SK-N-SH treated with all-trans-retinoic acid at 6 μM for 48 hours (cell line): ENCODE results near the gene PLA1A.

ENCODE experiments used
- BACH2 ChIP-seq: fragments of 250-450 bp; sonication (Bioruptor Pico); IDR thresholded peaks from 2 replicates; pipeline ENCODE4 v1.9.0; 2021; ENCODE audit warnings: mild to moderate bottlenecking, borderline replicate concordance
- PATZ1 ChIP-seq: fragments of 250-450 bp; sonication (Bioruptor Pico); IDR thresholded peaks from 2 replicates; pipeline ENCODE4 v1.8.0; 2020; ENCODE audit warnings: mild to moderate bottlenecking, moderate library complexity, borderline replicate concordance
- POU6F1 ChIP-seq: fragments of 250-450 bp; sonication (Bioruptor Pico); IDR thresholded peaks from 2 replicates; pipeline ENCODE4 v1.8.0; 2021; ENCODE audit warnings: low read depth, mild to moderate bottlenecking, moderate library complexity, borderline replicate concordance
- RARB ChIP-seq: fragments of 250-450 bp; sonication (Bioruptor Pico); IDR thresholded peaks from 2 replicates; pipeline ENCODE4 v1.8.0; 2021; ENCODE audit warnings: mild to moderate bottlenecking, moderate library complexity
- SNAI2 ChIP-seq: fragments of 250-450 bp; sonication (Bioruptor Pico); IDR thresholded peaks from 2 replicates; pipeline ENCODE4 v1.5.0; 2020; ENCODE audit warnings: mild to moderate bottlenecking, moderate library complexity
- TSHZ2 ChIP-seq: fragments of 250-450 bp; sonication (Bioruptor Pico); IDR thresholded peaks from 2 replicates; pipeline ENCODE4 v1.5.0; 2020; ENCODE audit warnings: mild to moderate bottlenecking, moderate library complexity
- ZFP30 ChIP-seq: fragments of 450-650 bp; formaldehyde crosslinking; IDR thresholded peaks from 2 replicates; pipeline ENCODE4 v1.5.0; 2022; ENCODE audit warnings: mild to moderate bottlenecking, moderate library complexity
- ZNF70 ChIP-seq: fragments of 450-650 bp; formaldehyde crosslinking; IDR thresholded peaks from 2 replicates; pipeline ENCODE4 v1.5.0; 2020; ENCODE audit warnings: mild to moderate bottlenecking, moderate library complexity
- ZNF8 ChIP-seq: fragments of 450-650 bp; formaldehyde crosslinking; IDR thresholded peaks from 2 replicates; pipeline ENCODE4 v1.5.0; 2020; ENCODE audit warnings: mild to moderate bottlenecking, moderate library complexity

- TF ChIP-seq ZNF70 (CRISPR knock-in tag) (no peak), SNAI2 (CRISPR knock-in tag) (no peak), PATZ1 (CRISPR knock-in tag) (no peak), BACH2 (CRISPR knock-in tag) (no peak), RARB (CRISPR knock-in tag) (no peak), ZFP30 (CRISPR knock-in tag) (no peak), TSHZ2 (CRISPR knock-in tag) (no peak), ZNF8 (no peak), POU6F1 (CRISPR knock-in tag) (no peak)
Measured at GRCh38 chr3:119636891-119637611, 39.4 kb downstream of the PLA1A start.
